ENCODE results near the gene PBX1. TPM values are rescaled to one million over a fixed set of nuclear protein-coding genes. Genes with fewer than 3 reads are reported as not detected.
A peak's percentile ranks its signal among the peaks of the same experiment; 100 is the strongest.

PBX1 gene
- total RNA-seq, result 10 to 100 TPM; 17.8 to 59.6 (median 38.3) TPM

DNA sequence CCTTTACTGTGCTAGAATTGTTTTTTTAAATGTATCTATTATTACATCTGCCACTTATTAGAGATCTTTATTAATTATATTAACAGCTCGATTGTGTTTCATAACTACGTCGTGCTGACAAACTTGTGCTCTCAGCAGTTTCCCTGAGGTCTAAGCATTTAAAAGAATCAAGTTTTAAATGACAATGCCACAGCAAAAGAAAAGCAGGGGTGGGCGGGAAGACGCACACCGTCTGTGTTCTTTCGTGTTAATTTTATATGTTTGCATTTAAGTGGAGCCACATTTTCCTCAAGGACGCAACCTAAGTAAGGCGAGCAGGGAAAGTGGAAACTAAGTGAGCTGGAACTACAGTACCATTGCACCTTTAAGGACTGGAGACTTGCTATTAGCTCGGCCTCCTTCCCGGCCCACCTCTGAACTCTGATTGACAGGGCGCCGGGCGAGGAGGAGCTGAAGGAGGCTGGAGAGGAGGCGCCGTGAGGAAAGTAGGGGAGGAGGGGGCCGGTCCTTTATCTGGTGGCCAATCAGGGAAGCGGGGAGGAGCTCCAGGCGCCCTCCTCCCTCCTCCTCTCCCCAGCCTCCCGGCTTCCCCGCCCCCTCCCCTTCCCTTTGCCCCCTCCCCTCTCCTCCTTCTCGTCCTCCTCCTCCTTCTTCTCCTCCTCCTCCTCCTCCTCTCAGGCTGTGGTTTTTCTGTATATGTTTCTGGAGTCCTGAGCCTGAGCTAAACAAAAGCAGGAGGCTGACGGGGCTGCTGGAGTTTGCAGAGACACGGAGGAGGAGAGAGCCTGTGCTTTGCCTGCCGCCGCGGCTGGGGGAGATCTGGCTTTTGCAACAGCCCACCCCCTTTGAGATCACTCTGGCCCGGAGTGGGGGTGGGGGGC is at the start of gene PBX1:
PBX1 (plus strand) TSS at position 724 of the 881 bp plus-strand sequence.
- no peaks in the 10 kb centered on the region for H3K27me3 ChIP-seq
- TF ChIP-seq POLR2A (IDR thresholded peaks at IDR 0.05), result peak in 3 of 4 donors; percentile 6 to 88 (median 42)
- TF ChIP-seq POLR2AphosphoS5 (IDR thresholded peaks at IDR 0.05), result peak; percentile 6 to 86
- no peak for TF ChIP-seq EP300 (IDR thresholded peaks at IDR 0.05)
- TF ChIP-seq, protein P1, sequence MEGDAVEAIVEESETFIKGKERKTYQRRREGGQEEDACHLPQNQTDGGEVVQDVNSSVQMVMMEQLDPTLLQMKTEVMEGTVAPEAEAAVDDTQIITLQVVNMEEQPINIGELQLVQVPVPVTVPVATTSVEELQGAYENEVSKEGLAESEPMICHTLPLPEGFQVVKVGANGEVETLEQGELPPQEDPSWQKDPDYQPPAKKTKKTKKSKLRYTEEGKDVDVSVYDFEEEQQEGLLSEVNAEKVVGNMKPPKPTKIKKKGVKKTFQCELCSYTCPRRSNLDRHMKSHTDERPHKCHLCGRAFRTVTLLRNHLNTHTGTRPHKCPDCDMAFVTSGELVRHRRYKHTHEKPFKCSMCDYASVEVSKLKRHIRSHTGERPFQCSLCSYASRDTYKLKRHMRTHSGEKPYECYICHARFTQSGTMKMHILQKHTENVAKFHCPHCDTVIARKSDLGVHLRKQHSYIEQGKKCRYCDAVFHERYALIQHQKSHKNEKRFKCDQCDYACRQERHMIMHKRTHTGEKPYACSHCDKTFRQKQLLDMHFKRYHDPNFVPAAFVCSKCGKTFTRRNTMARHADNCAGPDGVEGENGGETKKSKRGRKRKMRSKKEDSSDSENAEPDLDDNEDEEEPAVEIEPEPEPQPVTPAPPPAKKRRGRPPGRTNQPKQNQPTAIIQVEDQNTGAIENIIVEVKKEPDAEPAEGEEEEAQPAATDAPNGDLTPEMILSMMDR (IDR thresholded peaks at IDR 0.05), result no peak
- no peaks in the 10 kb centered on the region for H3K36me3 ChIP-seq
- peaks cover 0 to 16% (median 4%) of the 10 kb centered on the region in 4 donors for H3K4me1 ChIP-seq
- DNase-seq (peak; percentile 85 to 98), ATAC-seq (ENCODE audit: low FRiP score in 2 of 2) (peak; percentile 99 to 100)
- H3K27ac ChIP-seq, result peak within 1 kb of the TSS; percentile 60 to 89 (median 82)
- 0% methylated on average over 23 to 27 of the region's 28 CpGs for WGBS, 2 donors
- H3K9me3 ChIP-seq, result no peaks in the 10 kb centered on the region
- peak within 1 kb of the TSS; percentile 66 to 82 (median 75) for H3K4me3 ChIP-seq

DNA sequence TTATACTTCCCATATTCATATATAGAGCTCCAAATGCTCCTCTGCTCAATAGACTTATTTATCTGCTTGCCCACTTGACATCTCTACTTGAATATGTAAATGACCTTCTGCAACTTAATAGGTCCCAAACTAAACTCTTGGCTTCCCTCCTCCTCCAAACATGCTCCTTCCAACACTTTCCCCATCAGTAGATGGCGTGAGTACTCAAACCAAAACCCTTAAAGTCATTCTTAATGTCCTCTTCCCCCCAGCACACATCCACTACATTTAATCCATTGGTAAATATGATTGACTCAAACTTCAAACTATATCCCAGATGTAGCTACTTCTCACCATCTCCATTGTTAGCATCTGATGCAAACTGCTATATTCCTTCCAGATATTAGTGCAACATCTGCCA is 48.5 kb upstream of the PBX1 start:
- DNase-seq (no peak), ATAC-seq (ENCODE audit: low FRiP score in 2 of 2) (no peak)
- Histone ChIP-seq H3K4me3 (no peak overlapping the region), H3K4me1 (no peaks in the 10 kb centered on the region), H3K27me3 (no peaks in the 10 kb centered on the region), H3K9me3 (no peaks in the 10 kb centered on the region), H3K27ac (no peak overlapping the region), H3K36me3 (no peaks in the 10 kb centered on the region)
- no peak for TF ChIP-seq POLR2A (IDR thresholded peaks at IDR 0.05)
- no peak for TF ChIP-seq POLR2AphosphoS5 (IDR thresholded peaks at IDR 0.05)
- TF ChIP-seq, protein P1 (IDR thresholded peaks at IDR 0.05), result no peak
- TF ChIP-seq EP300 (IDR thresholded peaks at IDR 0.05), result no peak
- WGBS, 2 donors, result 61 to 91% methylated on average over 1 of the region's 1 CpG

DNA sequence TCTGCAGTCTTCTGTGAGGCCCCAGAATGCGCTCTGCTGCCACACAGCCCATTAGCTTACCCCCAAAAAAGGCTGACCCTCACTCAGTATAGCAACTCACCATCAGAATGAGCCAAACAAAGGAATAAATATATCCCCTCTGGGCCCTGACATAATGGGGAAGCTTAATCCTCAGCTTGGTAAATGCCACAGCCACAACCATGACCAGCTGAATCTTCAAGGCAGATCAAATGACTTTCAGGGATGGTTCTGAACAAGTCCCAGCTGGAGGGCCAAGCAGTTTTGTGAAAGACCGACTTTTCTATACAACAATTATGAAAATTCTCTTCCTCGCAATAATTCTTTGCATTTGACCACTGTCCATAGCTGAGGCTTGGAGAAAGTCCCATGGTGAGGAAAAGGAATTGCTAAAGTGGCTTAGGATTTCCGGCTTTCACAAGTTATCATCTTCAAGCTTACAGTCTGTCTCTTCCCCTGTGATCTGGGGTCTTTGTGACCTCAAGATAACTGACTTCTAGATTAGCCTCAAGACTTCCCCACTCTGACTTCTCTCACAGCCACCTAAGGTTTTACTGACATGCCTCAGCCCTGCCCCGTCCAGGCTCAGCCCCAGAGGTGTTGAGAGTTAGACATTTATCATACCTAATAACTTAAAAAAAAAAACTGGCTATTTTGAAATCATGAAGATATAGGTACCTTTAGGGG is 47.8 kb upstream of the PBX1 start:
- no peaks in the 10 kb centered on the region for H3K27me3 ChIP-seq
- TF ChIP-seq EP300 (IDR thresholded peaks at IDR 0.05) (no peak), POLR2A (IDR thresholded peaks at IDR 0.05) (no peak), POLR2AphosphoS5 (IDR thresholded peaks at IDR 0.05) (no peak)
- TF ChIP-seq, protein P1 (IDR thresholded peaks at IDR 0.05), result no peak
- H3K4me3 ChIP-seq, result no peak overlapping the region
- H3K9me3 ChIP-seq, result no peaks in the 10 kb centered on the region
- ATAC-seq (ENCODE audit: low FRiP score in 2 of 2), result no peak
- no peaks in the 10 kb centered on the region for H3K36me3 ChIP-seq
- no peaks in the 10 kb centered on the region for H3K4me1 ChIP-seq
- no peak overlapping the region for H3K27ac ChIP-seq
- DNase-seq, result no peak
- 80 to 81% methylated on average over 5 of the region's 5 CpGs for WGBS, 2 donors

DNA sequence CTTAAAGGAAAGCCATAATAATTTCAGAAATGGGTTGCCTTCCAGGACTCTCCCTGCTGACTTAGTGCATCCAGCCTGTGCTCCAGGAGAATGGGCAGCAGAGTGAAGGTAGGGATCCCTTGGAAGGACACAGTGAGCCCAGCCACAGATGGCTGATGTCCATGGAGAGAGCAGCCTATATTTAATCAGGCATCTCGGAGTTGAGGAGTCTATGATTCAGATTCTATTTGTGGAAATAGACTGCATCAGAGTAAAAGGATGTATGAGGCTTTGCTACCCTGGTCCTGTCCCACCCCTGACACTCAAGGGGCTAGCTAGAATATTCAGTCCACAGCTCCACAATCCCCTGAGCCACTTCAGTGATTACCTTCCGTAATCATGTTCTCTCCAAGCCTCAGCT is 43.8 kb upstream of the PBX1 start:
- Histone ChIP-seq H3K4me1 (no peaks in the 10 kb centered on the region), H3K4me3 (no peak overlapping the region), H3K27ac (no peak overlapping the region), H3K36me3 (no peaks in the 10 kb centered on the region), H3K9me3 (no peaks in the 10 kb centered on the region), H3K27me3 (no peaks in the 10 kb centered on the region)
- ATAC-seq (ENCODE audit: low FRiP score in 2 of 2) (no peak), DNase-seq (no peak)
- no peak for TF ChIP-seq POLR2AphosphoS5 (IDR thresholded peaks at IDR 0.05)
- TF ChIP-seq, protein P1 (IDR thresholded peaks at IDR 0.05), result no peak
- TF ChIP-seq POLR2A (IDR thresholded peaks at IDR 0.05), result no peak
- TF ChIP-seq EP300 (IDR thresholded peaks at IDR 0.05), result no peak
- WGBS, 2 donors, result 90 to 98% methylated on average over 2 of the region's 2 CpGs
